IMR-90 (cell line): ENCODE data around the gene COQ2. TPM values are rescaled to one million over a fixed set of nuclear protein-coding genes. Genes with fewer than 3 reads are reported as not detected.

ENCODE experiments used
- ATAC-seq: fragments of 200-7000 bp; cut with Tn5 transposase; 2 replicates; pipeline ENCODE4 v1.9.1; 2020; ENCODE audit warnings: low read depth, mild to moderate bottlenecking, moderate library complexity
- BruUV-seq: library from RNA; stranded (reverse); fragments of 400-500 nt; replicated peaks from 2 replicates; lab custom pipeline; 2021; lab: Mats Ljungman, UMichigan
- CTCF ChIA-PET: fragments of 300-600 bp; formaldehyde crosslinking; extraction: SDS; loops from one replicate; lab custom pipeline; 2021; ENCODE audit warnings: antibody characterized with exemption; lab: Yijun Ruan, JAX
- POLR2A ChIA-PET: fragments of 300-600 bp; sonication (Branson Sonifier 250); formaldehyde crosslinking; loops from one replicate; lab custom pipeline; 2022; ENCODE audit warnings: antibody characterized with exemption; ENCODE audit not compliant: unreplicated experiment; lab: Charles Lee
- DNase-seq: peaks from one replicate; pipeline ENCODE4 v3.0.0; 2013
- H2AFZ ChIP-seq: replicated peaks from 2 replicates; pipeline ENCODE3; 2013; ENCODE audit warnings: low read length, mild to moderate bottlenecking; ENCODE audit not compliant: poor library complexity
- H2AK5ac ChIP-seq: 2 replicates; pipeline ENCODE4 v1.6.1; 2013; ENCODE audit warnings: low read depth, low read length, inconsistent platforms
- H2AK9ac ChIP-seq: replicated peaks from 2 replicates; pipeline ENCODE3; 2013; ENCODE audit warnings: mild to moderate bottlenecking, low read depth, low read length, moderate library complexity; ENCODE audit not compliant: poor library complexity
- H2BK120ac ChIP-seq: 2 replicates; pipeline ENCODE4 v1.6.1; 2013; ENCODE audit warnings: low read depth, low read length, inconsistent platforms
- H2BK15ac ChIP-seq: 3 replicates; pipeline ENCODE4 v1.6.1; 2013; ENCODE audit warnings: low read depth, low read length, inconsistent platforms
- H2BK20ac ChIP-seq: 2 replicates; pipeline ENCODE4 v1.6.1; 2013; ENCODE audit warnings: low read depth, mild to moderate bottlenecking, inconsistent platforms, low read length, moderate library complexity
- H2BK5ac ChIP-seq: 2 replicates; pipeline ENCODE4 v1.6.1; 2013; ENCODE audit warnings: mild to moderate bottlenecking, low read depth, low read length, inconsistent platforms; ENCODE audit not compliant: poor library complexity, severe bottlenecking
- H3K14ac ChIP-seq: replicated peaks from 2 replicates; pipeline ENCODE4 v1.6.1; 2013; ENCODE audit warnings: low read depth, low read length, inconsistent platforms
- H3K18ac ChIP-seq: 2 replicates; pipeline ENCODE4 v1.6.1; 2013; ENCODE audit warnings: low read depth, low read length, control low read depth
- H3K23ac ChIP-seq: 2 replicates; pipeline ENCODE4 v1.6.1; 2013; ENCODE audit warnings: low read depth, low read length, inconsistent platforms
- H3K27ac ChIP-seq: 2 replicates; pipeline ENCODE4 v1.5.1; 2013; ENCODE audit warnings: mild to moderate bottlenecking, control low read depth, low read length; ENCODE audit not compliant: insufficient read depth
- H3K27me3 ChIP-seq: 2 replicates; pipeline ENCODE4 v1.6.1; 2013; ENCODE audit warnings: low read length; ENCODE audit not compliant: control insufficient read depth, insufficient read depth
- H3K36me3 ChIP-seq: 2 replicates; pipeline ENCODE4 v1.6.1; 2013; ENCODE audit warnings: low read length, mixed read lengths; ENCODE audit not compliant: control insufficient read depth, insufficient read depth
- H3K4ac ChIP-seq: 2 replicates; pipeline ENCODE4 v1.6.1; 2013; ENCODE audit warnings: low read depth, low read length, inconsistent platforms
- H3K4me1 ChIP-seq: 2 replicates; pipeline ENCODE4 v1.6.1; 2013; ENCODE audit warnings: low read length, mixed read lengths; ENCODE audit not compliant: control insufficient read depth, insufficient read depth
- H3K4me2 ChIP-seq: 2 replicates; pipeline ENCODE4 v1.6.1; 2013; ENCODE audit warnings: low read depth, mild to moderate bottlenecking, control low read depth, low read length, moderate library complexity
- H3K4me3 ChIP-seq: 2 replicates; pipeline ENCODE4 v1.5.1; 2013; ENCODE audit warnings: low read depth, mild to moderate bottlenecking, control low read depth, low read length, moderate library complexity; ENCODE audit not compliant: insufficient read depth
- H3K56ac ChIP-seq: 2 replicates; pipeline ENCODE4 v1.6.1; 2013; ENCODE audit warnings: low read length, inconsistent platforms; ENCODE audit not compliant: insufficient read depth; ENCODE audit errors: extremely low read depth
- H3K79me1 ChIP-seq, 2 experiments: 2 replicates each; pipeline ENCODE4 v1.6.1; 2013; ENCODE audit warnings: low read length in 2 of 2, inconsistent platforms in 1 of 2, low read depth in 1 of 2
- H3K9ac ChIP-seq: 2 replicates; pipeline ENCODE4 v1.6.1; 2013; ENCODE audit warnings: low read depth, low read length, control low read depth
- H3K9me1 ChIP-seq: 2 replicates; pipeline ENCODE4 v1.6.1; 2013; ENCODE audit warnings: low read length, inconsistent platforms; ENCODE audit not compliant: insufficient read depth
- H3K9me3 ChIP-seq: 2 replicates; pipeline ENCODE4 v1.6.1; 2013; ENCODE audit warnings: low read length; ENCODE audit not compliant: control insufficient read depth, insufficient read depth
- H4K20me1 ChIP-seq: 2 replicates; pipeline ENCODE4 v1.6.1; 2013; ENCODE audit warnings: low read length, inconsistent platforms; ENCODE audit not compliant: insufficient read depth
- H4K5ac ChIP-seq: 2 replicates; pipeline ENCODE4 v1.6.1; 2013; ENCODE audit warnings: mild to moderate bottlenecking, low read depth, low read length, control low read depth
- H4K8ac ChIP-seq, 2 experiments: 2 replicates each; pipeline ENCODE4 v1.6.1; 2013; ENCODE audit warnings: low read depth in 2 of 2, low read length in 2 of 2, control low read depth in 1 of 2, inconsistent platforms in 1 of 2
- H4K91ac ChIP-seq: 2 replicates; pipeline ENCODE4 v1.6.1; 2013; ENCODE audit warnings: low read depth, low read length, inconsistent platforms; ENCODE audit not compliant: insufficient read depth
- BHLHE40 ChIP-seq: fragments of 150-350 bp; IDR thresholded peaks from 2 replicates; pipeline ENCODE4 v1.6.1; 2016; ENCODE audit warnings: mild to moderate bottlenecking, low read depth, low read length
- CHD1 ChIP-seq: IDR thresholded peaks from 2 replicates; pipeline ENCODE4 v1.6.1; 2012; ENCODE audit warnings: low read depth, low read length, improper control_type of control experiment
- CTCF ChIP-seq: conservative IDR thresholded peaks from 2 replicates; pipeline ENCODE4 v1.5.1; 2012; ENCODE audit warnings: mild to moderate bottlenecking, low read depth, low read length, improper control_type of control experiment
- ELK1 ChIP-seq: fragments of 150-350 bp; IDR thresholded peaks from 2 replicates; pipeline ENCODE4 v1.6.1; 2016; ENCODE audit warnings: low read depth, mild to moderate bottlenecking, low read length, moderate library complexity, borderline replicate concordance
- FOS ChIP-seq: fragments of 150-350 bp; IDR thresholded peaks from 2 replicates; pipeline ENCODE4 v1.6.1; 2016; ENCODE audit warnings: low read depth, low read length
- NFE2L2 ChIP-seq: fragments of 150-350 bp; IDR thresholded peaks from 2 replicates; pipeline ENCODE4 v1.6.1; 2016; ENCODE audit warnings: low read depth, mild to moderate bottlenecking, low read length
- POLR2A ChIP-seq: IDR thresholded peaks from 2 replicates; pipeline ENCODE4 v1.6.1; 2012; ENCODE audit warnings: mild to moderate bottlenecking, low read depth, low read length
- RCOR1 ChIP-seq: IDR thresholded peaks from 2 replicates; pipeline ENCODE4 v1.6.1; 2012; ENCODE audit warnings: mild to moderate bottlenecking, low read length, improper control_type of control experiment; ENCODE audit not compliant: insufficient replicate concordance
- RFX5 ChIP-seq: IDR thresholded peaks from 2 replicates; pipeline ENCODE4 v1.8.0; 2012; ENCODE audit warnings: low read depth, mild to moderate bottlenecking, low read length, moderate library complexity
- USF2 ChIP-seq: fragments of 150-350 bp; IDR thresholded peaks from 2 replicates; pipeline ENCODE4 v1.6.1; 2017; ENCODE audit warnings: mild to moderate bottlenecking, antibody characterized with exemption, low read length, low read depth
- WGBS, 2 experiments: methylation state at CpG; one replicate each; pipeline versions ENCODE4 v1.1.5 to v1.1.7; 2013; ENCODE audit warnings: missing lambda C conversion rate in 2 of 2; ENCODE audit not compliant: insufficient read length in 1 of 2; ENCODE audit errors: extremely low coverage in 2 of 2; 5-methylcytosine and 5-hydroxymethylcytosine counted together
- dilution Hi-C: fragments of 300-500 bp; cut with HindIII; formaldehyde crosslinking; loops from one replicate; pipeline ENCODE4 v1.14.3; 2018; ENCODE audit warnings: low sequenced_read_pairs; ENCODE audit not compliant: unreplicated experiment
- in situ Hi-C: fragments of 300-500 bp; cut with MboI; formaldehyde crosslinking; loops from 3 replicates; pipeline ENCODE4 v1.14.3; 2019; ENCODE audit warnings: low sequenced_read_pairs, inconsistent platforms, mixed read lengths
- intact Hi-C: fragments of 100-400 bp; cut with micrococcal nuclease; formaldehyde crosslinking; loops from 2 replicates; pipeline ENCODE4 v1.10.0; 2022
- polyA plus RNA-seq, 3 experiments: library from polyadenylated mRNA; depleted of rRNA; stranded (reverse); fragments of >200 nt; gene quantifications; 2 replicates each; pipeline ENCODE4 v1.2.3, GENCODE V29; 2012; ENCODE audit warnings: low replicate concordance in 1 of 3
- total RNA-seq: library from RNA; depleted of rRNA; stranded (reverse); fragments of >200 nt; gene quantifications from 2 replicates; pipeline ENCODE4 v1.2.3, GENCODE V29; 2012

The COQ2 gene
- total and polyA plus RNA-seq, 2 of the 4 experiments (the other 2 are of a cell fraction): 7.3 to 7.4 TPM

GRCh38 chr4:83252782-83253405, 31.7 kb downstream of the COQ2 start (continued):
- no peak for TF ChIP-seq USF2

DNA sequence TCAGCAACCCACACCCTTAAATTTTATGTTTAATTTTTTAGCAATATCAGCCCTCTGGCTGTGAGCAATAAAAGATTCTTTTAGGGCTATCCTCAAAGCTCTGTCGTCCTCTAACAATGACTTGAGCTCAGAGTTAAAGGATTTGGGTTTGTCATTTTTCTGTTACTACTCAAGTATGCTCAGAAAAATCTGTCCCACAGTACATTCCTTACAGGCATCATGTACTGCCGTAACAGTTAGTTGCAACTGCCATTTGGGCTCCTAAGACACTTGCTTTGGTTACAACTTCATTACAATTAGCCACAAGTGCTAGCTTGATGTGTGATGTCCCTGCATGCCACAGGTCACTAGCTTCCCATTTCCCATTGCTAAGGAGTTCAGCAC, 33.2 kb downstream of the COQ2 start:
- Histone ChIP-seq H4K5ac (no peak overlapping the region), H3K56ac (no peak overlapping the region), H2BK120ac (peak overlapping the region; percentile 37; the same call in 1 of the 2 replicates), H2BK15ac (0 out of 3 replicates have a peak overlapping the region, but pooled peaks have one; percentile 54), H4K20me1 (no peaks in the 10 kb centered on the region), H3K9me3 (no peaks in the 10 kb centered on the region), H3K4ac (peak overlapping the region; percentile 48; the same call in 1 of the 2 replicates), H3K23ac (no peak overlapping the region), H3K14ac (peak overlapping the region; percentile 37; the same call in 1 of the 2 replicates), H2AK5ac (peak overlapping the region; percentile 51; the same call in 1 of the 2 replicates), H3K9ac (no peak overlapping the region), H3K9me1 (peaks cover 9% of the 10 kb centered on the region; the same call in 1 of the 2 replicates), H3K4me1 (no peaks in the 10 kb centered on the region; the same call in 1 of the 2 replicates), H4K91ac (no peak overlapping the region), H3K4me3 (no peak overlapping the region), H2AK9ac (no peak overlapping the region), H3K4me2 (no peak overlapping the region), H3K27me3 (no peaks in the 10 kb centered on the region), H4K8ac (no peak overlapping the region), H3K79me1 (no peaks in the 10 kb centered on the region), H3K27ac (no peak overlapping the region), H3K18ac (no peak overlapping the region), H3K36me3 (no peaks in the 10 kb centered on the region), H2BK5ac (no peak overlapping the region), H2AFZ (no peak overlapping the region), H2BK20ac (peak overlapping the region; percentile 20; the same call in 1 of the 2 replicates)
- ChIA-PET CTCF (interaction anchor here (0.8 to 1.1 kb wide), 2 partner anchors 9 kb away, joined by 3 to 4 read pairs; no protein-coding TSS in a partner anchor), POLR2A (interaction anchor here (1.2 kb wide), 1 partner anchor 141 kb away, joined by 3 read pairs; no protein-coding TSS in a partner anchor)
- dilution Hi-C loops (no loop called here), in situ Hi-C loops (no loop called here), intact Hi-C loops (no loop called here)
- WGBS, 2 experiments: 100% methylated on average over 1 of the region's 2 CpGs; no CpG with 5 or more reads in 1 of the 2 experiments
- DNase-seq (no peak), ATAC-seq (no peak)
- BruUV-seq: no TSS peak
- no peak for TF ChIP-seq POLR2A
- no peak for TF ChIP-seq RFX5
- no peak for TF ChIP-seq NFE2L2
- no peak for TF ChIP-seq CTCF
- no peak for TF ChIP-seq ELK1
- TF ChIP-seq USF2: no peak
- TF ChIP-seq RCOR1: no peak
- no peak for TF ChIP-seq CHD1
- TF ChIP-seq BHLHE40: no peak
- no peak for TF ChIP-seq FOS
